Nephron (organoid): ENCODE results near the gene OR2AG1.

Experiments used
- H3K27ac Mint-ChIP-seq, 3 experiments: 2 replicates each; pipeline ENCODE4 v1.8.0; 2020; ENCODE audit warnings: mixed read lengths in 3 of 3, mild to moderate bottlenecking in 2 of 3, moderate library complexity in 1 of 3
- H3K27me3 Mint-ChIP-seq: 2 replicates; pipeline ENCODE4 v1.8.0; 2021; ENCODE audit warnings: low read depth, mild to moderate bottlenecking, moderate library complexity, mixed read lengths
- H3K36me3 Mint-ChIP-seq: 2 replicates; pipeline ENCODE4 v1.8.0; 2020; ENCODE audit warnings: low read depth, mixed read lengths
- H3K4me1 Mint-ChIP-seq: 2 replicates; pipeline ENCODE4 v1.8.0; 2020; ENCODE audit warnings: mixed read lengths
- H3K4me3 Mint-ChIP-seq, 3 experiments: 2 replicates each; pipeline ENCODE4 v1.8.0; 2020; ENCODE audit warnings: mild to moderate bottlenecking in 3 of 3, mixed read lengths in 3 of 3, moderate library complexity in 2 of 3
- H3K9me3 Mint-ChIP-seq: 2 replicates; pipeline ENCODE4 v1.8.0; 2020; ENCODE audit warnings: mixed read lengths
- CTCF ChIP-seq, 3 experiments: fragments of 200-600 bp; sonication (generic); IDR thresholded peaks; one replicate each; pipeline ENCODE4 v1.5.0; 2021; ENCODE audit warnings: antibody characterized with exemption in 3 of 3; ENCODE audit not compliant: unreplicated experiment in 3 of 3

Gene OR2AG1

GRCh38 chr11:6746626-6747025, 36.2 kb upstream of the OR2AG1 start:
- no peak for TF ChIP-seq CTCF (IDR thresholded peaks at IDR 0.05; ENCODE audit: unreplicated experiment in 3 of 3)
- Mint-ChIP-seq H3K9me3 (no peaks in the 10 kb centered on the region), H3K36me3 (no peaks in the 10 kb centered on the region), H3K27ac (no peak overlapping the region), H3K4me3 (no peak overlapping the region), H3K27me3 (no peaks in the 10 kb centered on the region), H3K4me1 (no peaks in the 10 kb centered on the region)

- Mint-ChIP-seq H3K4me1 (no peaks in the 10 kb centered on the region), H3K4me3 (no peak overlapping the region), H3K27me3 (no peaks in the 10 kb centered on the region), H3K9me3 (no peaks in the 10 kb centered on the region), H3K27ac (no peak overlapping the region), H3K36me3 (no peaks in the 10 kb centered on the region)
- no peak for TF ChIP-seq CTCF (IDR thresholded peaks at IDR 0.05; ENCODE audit: unreplicated experiment in 3 of 3)
These were observed 35.6 kb upstream of the OR2AG1 start for GRCh38 chr11:6747097-6747668.

- H3K27me3 Mint-ChIP-seq: no peaks in the 10 kb centered on the region
- peak; percentile 74 to 90 (median 84) for TF ChIP-seq CTCF (IDR thresholded peaks at IDR 0.05; ENCODE audit: unreplicated experiment in 3 of 3)
- H3K9me3 Mint-ChIP-seq: no peaks in the 10 kb centered on the region
- no peaks in the 10 kb centered on the region for H3K4me1 Mint-ChIP-seq
- H3K36me3 Mint-ChIP-seq: no peaks in the 10 kb centered on the region
- H3K27ac Mint-ChIP-seq: no peak overlapping the region
- no peak overlapping the region for H3K4me3 Mint-ChIP-seq
These were observed 27.4 kb upstream of the OR2AG1 start for GRCh38 chr11:6755303-6755952.

GRCh38 chr11:6755953-6756347, 26.9 kb upstream of the OR2AG1 start:
- Mint-ChIP-seq H3K4me1 (no peaks in the 10 kb centered on the region), H3K4me3 (no peak overlapping the region), H3K36me3 (no peaks in the 10 kb centered on the region), H3K27me3 (no peaks in the 10 kb centered on the region), H3K27ac (no peak overlapping the region), H3K9me3 (no peaks in the 10 kb centered on the region)
- no peak for TF ChIP-seq CTCF (IDR thresholded peaks at IDR 0.05; ENCODE audit: unreplicated experiment in 3 of 3)

GRCh38 chr11:6757373-6757967, 25.4 kb upstream of the OR2AG1 start:
- no peaks in the 10 kb centered on the region for H3K36me3 Mint-ChIP-seq
- H3K4me3 Mint-ChIP-seq: no peak overlapping the region
- no peaks in the 10 kb centered on the region for H3K9me3 Mint-ChIP-seq
- H3K27ac Mint-ChIP-seq: no peak overlapping the region
- H3K27me3 Mint-ChIP-seq: no peaks in the 10 kb centered on the region
- no peaks in the 10 kb centered on the region for H3K4me1 Mint-ChIP-seq
- peak; percentile 58 to 68 (median 62) for TF ChIP-seq CTCF (IDR thresholded peaks at IDR 0.05; ENCODE audit: unreplicated experiment in 3 of 3)
